ENCODE results near the gene NISCH.

Gene NISCH

DNA sequence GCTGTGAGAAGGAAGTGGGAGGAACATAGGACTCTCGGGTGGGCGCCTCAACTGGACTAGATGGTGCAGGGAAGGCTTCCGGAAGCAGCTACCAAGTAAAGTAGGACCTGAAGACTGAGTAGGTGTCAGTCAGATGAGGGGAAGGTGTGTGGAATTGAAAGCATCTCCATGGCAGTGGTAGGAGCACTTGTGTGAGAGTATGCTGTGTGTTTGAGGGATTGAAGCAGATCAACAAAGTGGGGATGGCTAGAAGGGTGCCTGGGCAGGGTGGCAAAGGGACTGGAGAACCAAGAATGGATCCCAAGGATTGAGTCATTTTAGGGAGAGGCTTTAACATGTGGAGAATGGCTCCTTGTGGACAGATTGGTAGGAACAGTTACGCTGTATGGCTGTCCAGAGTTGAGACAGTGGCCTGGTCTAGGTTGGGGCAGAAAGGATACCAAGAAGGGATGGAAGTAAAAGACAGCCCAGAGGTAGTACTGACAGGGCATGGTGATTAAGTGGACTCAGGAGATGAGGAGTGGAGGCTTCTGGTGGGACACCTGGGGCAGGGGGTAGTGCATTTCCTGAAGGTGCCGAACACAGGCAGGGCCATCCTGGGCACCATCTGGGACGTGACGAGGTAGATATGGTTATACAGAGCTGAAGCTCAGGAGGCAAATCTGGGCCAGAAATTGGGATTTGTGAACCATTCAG lies 82.5 kb downstream of the NISCH start:
- no peak for DNase-seq (ENCODE audit: low read depth in 3 of 3)

GRCh38 chr3:52539010-52539653 lies 83.7 kb downstream of the NISCH start:
- no peak for DNase-seq (ENCODE audit: low read depth in 3 of 3)

DNA sequence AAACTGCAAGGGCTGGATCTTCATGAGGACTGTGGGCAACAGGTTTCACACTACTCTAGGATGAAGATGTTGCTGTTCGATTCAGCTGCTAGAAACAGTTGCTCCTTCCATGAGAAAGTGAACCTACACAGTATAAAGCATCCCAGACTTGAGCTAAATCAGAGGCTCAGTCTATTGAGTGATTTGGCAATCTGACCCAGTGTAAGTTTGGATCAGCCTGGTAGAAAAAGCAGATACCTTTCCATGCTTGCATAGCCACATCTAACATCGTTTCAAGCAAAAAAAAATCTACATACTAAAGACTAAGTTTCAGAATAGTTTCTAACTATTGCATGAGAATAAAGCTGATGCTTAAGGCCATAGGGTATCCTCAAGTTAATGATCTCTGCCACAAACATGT lies 85.6 kb downstream of the NISCH start:
- no peak for DNase-seq (ENCODE audit: low read depth in 3 of 3)

Measured in stimulated activated CD4-positive, alpha-beta T cell treated with anti-CD3 and anti-CD28 coated beads, TNF-alpha, amount 100 ng/mL, for 4 hours (primary cell).